Spleen (tissue), 11 donors: Measurements from ENCODE around the gene FGGY. TPM values are rescaled to one million over a fixed set of nuclear protein-coding genes. Genes with fewer than 3 reads are reported as not detected.
A peak's percentile ranks its signal among the peaks of the same experiment; 100 is the strongest.

ENCODE experiments used
- DNase-seq: peaks from one replicate; pipeline ENCODE4 v3.0.0-alpha.2; 2020
- H3K27ac ChIP-seq, 8 donors: fragments of 200-600 bp; sonication (generic) in 7 of 8; 1 replicate in 4 of 8; 2 replicates in 4 of 8; pipeline versions ENCODE4 v1.5.0 to v1.8.0; 2016 to 2021; ENCODE audit warnings: inconsistent platforms in 4 of 8, mild to moderate bottlenecking in 4 of 8, moderate library complexity in 1 of 8
- H3K27me3 ChIP-seq, 7 donors: fragments of 200-600 bp; sonication (generic) in 6 of 7; replicated peaks in 1 of 7; 1 replicate in 4 of 7; 2 replicates in 3 of 7; pipeline versions ENCODE4 v1.5.0 to v1.8.0; 2016 to 2021; ENCODE audit warnings: inconsistent platforms in 3 of 7, mild to moderate bottlenecking in 1 of 7
- H3K36me3 ChIP-seq, 6 donors: fragments of 200-600 bp; sonication (generic) in 5 of 6; 1 replicate in 4 of 6; 2 replicates in 2 of 6; pipeline versions ENCODE4 v1.5.0 to v1.8.0; 2016 to 2021; ENCODE audit warnings: inconsistent platforms in 2 of 6
- H3K4me1 ChIP-seq, 6 donors: fragments of 200-600 bp; sonication (generic) in 5 of 6; 1 replicate in 3 of 6; 2 replicates in 3 of 6; pipeline versions ENCODE4 v1.5.0 to v1.8.0; 2016 to 2021; ENCODE audit warnings: inconsistent platforms in 3 of 6
- H3K4me3 ChIP-seq, 8 donors: fragments of 200-600 bp; sonication (generic) in 7 of 8; 1 replicate in 4 of 8; 2 replicates in 4 of 8; pipeline versions ENCODE4 v1.5.0 to v1.8.0; 2016 to 2021; ENCODE audit warnings: inconsistent platforms in 4 of 8, mild to moderate bottlenecking in 4 of 8, moderate library complexity in 2 of 8
- H3K9me3 ChIP-seq, 8 donors: fragments of 200-600 bp; sonication (generic) in 7 of 8; 1 replicate in 4 of 8; 2 replicates in 4 of 8; pipeline versions ENCODE4 v1.5.0 to v1.8.0; 2016 to 2021; ENCODE audit warnings: inconsistent platforms in 4 of 8
- CTCF ChIP-seq, 11 experiments: fragments of 200-600 bp in 7 of 11; fragments of 450-650 bp in 4 of 11; sonication (generic) in 4 of 11; IDR thresholded peaks in 8 of 11; conservative IDR thresholded peaks in 3 of 11; 1 replicate in 7 of 11; 2 replicates in 4 of 11; pipeline versions ENCODE4 v1.4.0 to v1.8.0; 2016 to 2021; ENCODE audit warnings: antibody characterized with exemption in 11 of 11, inconsistent platforms in 4 of 11, mild to moderate bottlenecking in 1 of 11
- POLR2A ChIP-seq, 3 donors: fragments of 450-650 bp; IDR thresholded peaks; one replicate each; pipeline ENCODE4 v1.5.1; 2017; ENCODE audit warnings: antibody characterized with exemption in 3 of 3, mild to moderate bottlenecking in 1 of 3
- POLR2AphosphoS5 ChIP-seq, 3 donors: sonication (generic); formaldehyde crosslinking; IDR thresholded peaks; one replicate each; pipeline ENCODE4 v1.5.1; 2017; ENCODE audit warnings: antibody characterized with exemption in 3 of 3
- WGBS, 5 donors: extraction: QIAGEN DNeasy Blood & Tissue Kit in 3 of 5; methylation state at CpG; one replicate each; pipeline versions ENCODE4 v1.1.5 to v1.1.7; 2013 to 2018; 5-methylcytosine and 5-hydroxymethylcytosine counted together
- intact Hi-C: fragments of 100-400 bp; cut with DNase I; formaldehyde crosslinking; loops from one replicate; pipeline ENCODE4 v1.15.0; 2023; ENCODE audit warnings: low total_unique reads
- polyA plus RNA-seq, 3 donors: library from polyadenylated mRNA; stranded (reverse); fragments of 200-250 nt; gene quantifications; one replicate each; pipeline ENCODE4 v1.2.1, GENCODE V29; 2013
- total RNA-seq, 7 donors: library from RNA; depleted of rRNA in 3 of 7; stranded (reverse); fragments of >200 nt in 3 of 7; fragmentation: NEBNext Ultra II Directional in 4 of 7; extraction: Animal tissue kit (Norgen Biotek cat#: 25700) in 4 of 7; gene quantifications; one replicate each; pipeline versions ENCODE4 v1.1.0 to v1.2.1, GENCODE V29; 2016 to 2021
- donor health status: healthy with polysubstance abuse.
- donor health status: DM: no; HTN: no; CAD: no; lungs with moderate emphysema.
- donor health status: DM: no; HTN: no; CAD: no.
- donor health status: Bipolar disorder and iron deficiency.
- donor health status: healthy.
- donor health status: DM: no; HTN: no; CAD: no.
- donor health status: DM: yes; HTN: yes; CAD: no.

FGGY gene
- total and polyA plus RNA-seq, 10 donors: 1.7 to 27.8 (median 13.2) TPM

GRCh38 chr1:59720326-59721115 is 423.6 kb downstream of the FGGY start:
- intact Hi-C loops: no loop called here
- no peak overlapping the region for H3K4me3 ChIP-seq
- no peaks in the 10 kb centered on the region for H3K27me3 ChIP-seq
- no peak overlapping the region for H3K27ac ChIP-seq
- H3K9me3 ChIP-seq: peaks cover 0 to 5% (median 0%) of the 10 kb centered on the region in 8 donors
- H3K4me1 ChIP-seq: peaks cover 0 to 12% (median 0%) of the 10 kb centered on the region in 6 donors
- 83 to 93% (median 88%) methylated on average over 5 of the region's 5 CpGs for WGBS, 5 donors
- no peak for DNase-seq
- no peaks in the 10 kb centered on the region for H3K36me3 ChIP-seq
- no peak for TF ChIP-seq POLR2A (IDR thresholded peaks at IDR 0.05)
- TF ChIP-seq POLR2AphosphoS5 (IDR thresholded peaks at IDR 0.05): no peak
- no peak for TF ChIP-seq CTCF (IDR thresholded peaks at IDR 0.05 in 8 of 11, conservative IDR thresholded peaks at IDR 0.05 in 3 of 11)

GRCh38 chr1:59730302-59730701 is 433.4 kb downstream of the FGGY start:
- Histone ChIP-seq H3K27ac (peak overlapping the region in 3 of 8 donors; percentile 20 to 45 (median 28)), H3K9me3 (no peaks in the 10 kb centered on the region), H3K4me3 (no peak overlapping the region), H3K27me3 (no peaks in the 10 kb centered on the region), H3K36me3 (peaks cover 0 to 10% (median 0%) of the 10 kb centered on the region in 6 donors), H3K4me1 (peaks cover 0 to 26% (median 2%) of the 10 kb centered on the region in 6 donors)
- no peak for DNase-seq
- TF ChIP-seq POLR2A (IDR thresholded peaks at IDR 0.05) (no peak), CTCF (IDR thresholded peaks at IDR 0.05 in 8 of 11, conservative IDR thresholded peaks at IDR 0.05 in 3 of 11) (no peak), POLR2AphosphoS5 (IDR thresholded peaks at IDR 0.05) (no peak)
- 90 to 100% (median 97%) methylated on average over 1 of the region's 1 CpG for WGBS, 5 donors
- intact Hi-C loops: no loop called here

GRCh38 chr1:59730759-59731478 is 434.0 kb downstream of the FGGY start:
- 42 to 54% (median 44%) methylated on average over 12 of the region's 12 CpGs for WGBS, 5 donors

More at GRCh38 chr1:59730759-59731478, 434.0 kb downstream of the FGGY start:
- Histone ChIP-seq H3K4me3 (no peak overlapping the region), H3K27me3 (no peaks in the 10 kb centered on the region), H3K27ac (peak overlapping the region in 6 of 8 donors; percentile 27 to 45 (median 38)), H3K36me3 (peaks cover 0 to 14% (median 0%) of the 10 kb centered on the region in 6 donors), H3K9me3 (peaks cover 0 to 5% (median 2%) of the 10 kb centered on the region in 8 donors), H3K4me1 (peaks cover 0 to 26% (median 2%) of the 10 kb centered on the region in 6 donors)
- no peak for DNase-seq
- no peak for TF ChIP-seq POLR2AphosphoS5 (IDR thresholded peaks at IDR 0.05)
- TF ChIP-seq POLR2A (IDR thresholded peaks at IDR 0.05): no peak
- no peak for TF ChIP-seq CTCF (IDR thresholded peaks at IDR 0.05 in 8 of 11, conservative IDR thresholded peaks at IDR 0.05 in 3 of 11)
- intact Hi-C loops: no loop called here
